A549 treated with Mapracorat at 1 μM for 4 hours (cell line): ENCODE data around the gene TMEM14B. TPM values are rescaled to one million over a fixed set of nuclear protein-coding genes. Genes with fewer than 3 reads are reported as not detected.

ENCODE experiments used
- total RNA-seq: library from RNA; stranded (reverse); fragments of 200-300 nt; extraction: Qiagen RNA extraction; gene quantifications from 5 replicates; pipeline ENCODE4 v1.2.3, GENCODE V29; 2022

The TMEM14B gene
- total RNA-seq: 124 to 150 TPM (median 139 TPM) in 5 replicates

DNA sequence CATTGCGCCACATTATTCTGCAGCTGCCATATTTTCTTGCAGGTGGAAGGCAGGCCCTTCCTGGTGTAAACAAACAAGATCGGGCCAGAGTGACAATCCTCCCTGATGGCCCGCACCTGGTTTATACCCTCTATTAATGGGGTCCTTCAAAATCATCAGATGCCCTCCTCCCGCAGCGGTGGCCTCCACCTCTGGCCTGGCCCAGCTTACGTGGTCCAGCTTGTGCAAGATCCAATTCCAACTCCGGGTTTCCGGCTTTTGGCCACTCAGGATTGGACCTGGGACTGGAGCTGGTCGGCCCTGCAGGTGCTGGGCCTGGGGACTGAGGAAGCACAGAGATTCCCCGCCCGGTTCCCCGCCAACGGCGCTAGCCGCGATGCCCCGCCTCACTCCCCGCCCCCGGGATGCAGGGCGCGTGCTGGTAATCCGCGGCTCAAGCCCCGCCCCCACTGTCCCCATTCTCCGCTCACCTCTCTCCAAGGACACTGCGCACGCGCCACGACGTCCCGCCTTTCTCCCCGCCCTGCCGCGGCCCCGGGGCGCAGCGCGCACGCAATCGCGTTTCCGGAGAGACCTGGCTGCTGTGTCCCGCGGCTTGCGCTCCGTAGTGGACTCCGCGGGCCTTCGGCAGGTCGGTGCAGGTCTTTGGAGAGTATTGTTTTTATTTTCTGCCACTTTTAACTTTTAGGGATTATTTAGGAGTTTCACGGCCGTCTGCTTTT, at the start of gene TMEM14B:
TMEM14B (plus strand) TSS at position 555 of the 722 bp plus-strand sequence. CDS start 1,441 bp downstream, outside the sequence.

DNA sequence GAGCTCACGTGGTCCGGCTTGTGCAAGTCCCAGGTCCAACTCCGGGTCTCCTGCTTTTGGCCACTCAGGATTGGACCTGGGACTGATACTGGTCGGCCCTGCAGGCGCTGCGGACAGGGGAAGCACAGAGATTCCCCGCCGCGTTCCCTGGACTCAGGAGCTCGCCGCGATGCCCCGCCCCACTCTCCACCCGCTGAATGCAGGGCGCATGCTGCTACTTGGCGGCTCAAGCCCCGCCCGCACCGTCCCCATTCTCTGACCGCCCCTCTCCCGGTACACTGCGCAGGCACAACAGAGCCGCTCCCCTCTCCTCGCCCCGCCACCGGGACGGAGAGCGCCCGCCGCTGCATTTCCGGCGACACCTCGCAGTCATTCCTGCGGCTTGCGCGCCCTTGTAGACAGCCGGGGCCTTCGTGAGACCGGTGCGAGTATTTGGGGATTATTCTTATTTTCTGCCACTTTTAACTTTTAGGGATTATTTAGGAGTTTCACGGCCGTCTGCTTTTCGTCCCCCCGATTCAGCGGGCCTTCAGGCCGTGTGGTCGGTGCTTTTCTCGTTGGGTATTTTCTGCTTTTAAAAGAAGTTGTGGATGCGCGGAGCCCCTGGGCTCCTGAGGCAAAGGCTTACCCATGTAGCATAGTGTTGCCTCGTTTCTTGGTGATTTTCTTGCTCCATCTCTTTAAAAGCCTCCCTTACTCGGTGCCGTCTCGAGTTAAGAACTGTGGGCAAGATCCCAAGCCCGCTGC, 24.6 kb upstream of the TMEM14B start, which contains the start of gene TMEM14C:
TMEM14C (plus strand) TSS at position 251 of the 747 bp plus-strand sequence. CDS start 1,544 bp downstream, outside the sequence.

Other genes with a start within 250 kb of the TMEM14B start
- 4.9 to 6.3 TPM (median 5.5 TPM) in 5 replicates for gene GCNT2, start 226.5 kb upstream of the TMEM14B start, total RNA-seq
- gene C6orf52, start 53.2 kb upstream of the TMEM14B start, total RNA-seq: 1.4 to 2.6 TPM (median 2.0 TPM) in 5 replicates
- 18.5 to 22.5 TPM (median 19.7 TPM) in 5 replicates for gene PAK1IP1, start 52.8 kb upstream of the TMEM14B start, total RNA-seq
- 142 to 160 TPM (median 151 TPM) in 5 replicates for gene TMEM14C, start 24.7 kb upstream of the TMEM14B start, total RNA-seq
- 0.08 to 0.24 TPM (median 0.13 TPM) in 5 replicates for gene MAK, start 90.7 kb downstream of the TMEM14B start, total RNA-seq
- not detected in 5 replicates for gene GCM2, start 134.2 kb downstream of the TMEM14B start, total RNA-seq
- 1.7 to 2.9 TPM (median 2.5 TPM) in 5 replicates for gene SYCP2L, start 139.2 kb downstream of the TMEM14B start, total RNA-seq